ENCODE data around the gene MEF2A.

GRCh38 chr15:99635794-99636193, 70.0 kb downstream of the MEF2A start:
- TF ChIP-seq GABPA (tag; conservative IDR thresholded peaks at IDR 0.05; ENCODE audit: low read depth): no peak
- no peak for TF ChIP-seq SREBF1 (IDR thresholded peaks at IDR 0.05; ENCODE audit: borderline replicate concordance, low read depth, low read length)
- TF ChIP-seq E2F5 (CRISPR knock-in tag; IDR thresholded peaks at IDR 0.05): no peak
- TF ChIP-seq TBP (optimal IDR thresholded peaks at IDR 0.05; ENCODE audit: low read depth, low read length): no peak
- no peak for TF ChIP-seq HDAC2 (IDR thresholded peaks at IDR 0.05)
- TF ChIP-seq EZH2 (IDR thresholded peaks at IDR 0.05; ENCODE audit: borderline replicate concordance, low read depth, low read length): no peak
- no peak for TF ChIP-seq ZBTB49 (CRISPR knock-in tag; IDR thresholded peaks at IDR 0.05; ENCODE audit: borderline replicate concordance)
- TF ChIP-seq CHD2 (IDR thresholded peaks at IDR 0.05; ENCODE audit: low read depth, low read length): no peak
- no peak for TF ChIP-seq CTCF (IDR thresholded peaks at IDR 0.05 in 2 of 3, conservative IDR thresholded peaks at IDR 0.05 in 1 of 3; ENCODE audit: insufficient read depth in 2 of 3, low read depth in 1 of 3, low read length in 3 of 3)
- no peak for TF ChIP-seq ARID2 (IDR thresholded peaks at IDR 0.05)

Measured in K562 (cell line).